Sigmoid colon (tissue), 4 donors: ENCODE results near the gene NEK5.

Source experiments
- CTCF ChIP-seq, 4 experiments: fragments of 450-650 bp in 3 of 4; fragments of 200-600 bp in 1 of 4; IDR thresholded peaks; one replicate each; pipeline ENCODE4 v1.5.1; 2016 to 2019; ENCODE audit warnings: antibody characterized with exemption in 4 of 4, mild to moderate bottlenecking in 3 of 4, moderate library complexity in 2 of 4
- EP300 ChIP-seq, 4 donors: sonication (generic); formaldehyde crosslinking; IDR thresholded peaks; one replicate each; pipeline ENCODE4 v1.6.1; 2017; ENCODE audit warnings: antibody characterized with exemption in 4 of 4
- POLR2A ChIP-seq, 2 donors: fragments of 450-650 bp; IDR thresholded peaks; one replicate each; pipeline ENCODE4 v1.6.1; 2016; ENCODE audit warnings: antibody characterized with exemption in 2 of 2, mild to moderate bottlenecking in 2 of 2, moderate library complexity in 2 of 2

- TF ChIP-seq CTCF (IDR thresholded peaks at IDR 0.05) = no peak
- TF ChIP-seq POLR2A (IDR thresholded peaks at IDR 0.05) = no peak
- no peak for TF ChIP-seq EP300 (IDR thresholded peaks at IDR 0.05)
Measured at GRCh38 chr13:52061587-52061986, 67.3 kb downstream of the NEK5 start.
